KG1 (cell line): Measurements from ENCODE around the gene FAM13C.
"Not testable (repeated sequence)": the region's sequence is repeated elsewhere in the genome, so short reads cannot be mapped to it uniquely, and the experiment has no call there.

Experiments
- DNase-seq: peaks from one replicate; lab custom pipeline; 2025; lab: John Stamatoyannopoulos, UW

The FAM13C gene

DNA sequence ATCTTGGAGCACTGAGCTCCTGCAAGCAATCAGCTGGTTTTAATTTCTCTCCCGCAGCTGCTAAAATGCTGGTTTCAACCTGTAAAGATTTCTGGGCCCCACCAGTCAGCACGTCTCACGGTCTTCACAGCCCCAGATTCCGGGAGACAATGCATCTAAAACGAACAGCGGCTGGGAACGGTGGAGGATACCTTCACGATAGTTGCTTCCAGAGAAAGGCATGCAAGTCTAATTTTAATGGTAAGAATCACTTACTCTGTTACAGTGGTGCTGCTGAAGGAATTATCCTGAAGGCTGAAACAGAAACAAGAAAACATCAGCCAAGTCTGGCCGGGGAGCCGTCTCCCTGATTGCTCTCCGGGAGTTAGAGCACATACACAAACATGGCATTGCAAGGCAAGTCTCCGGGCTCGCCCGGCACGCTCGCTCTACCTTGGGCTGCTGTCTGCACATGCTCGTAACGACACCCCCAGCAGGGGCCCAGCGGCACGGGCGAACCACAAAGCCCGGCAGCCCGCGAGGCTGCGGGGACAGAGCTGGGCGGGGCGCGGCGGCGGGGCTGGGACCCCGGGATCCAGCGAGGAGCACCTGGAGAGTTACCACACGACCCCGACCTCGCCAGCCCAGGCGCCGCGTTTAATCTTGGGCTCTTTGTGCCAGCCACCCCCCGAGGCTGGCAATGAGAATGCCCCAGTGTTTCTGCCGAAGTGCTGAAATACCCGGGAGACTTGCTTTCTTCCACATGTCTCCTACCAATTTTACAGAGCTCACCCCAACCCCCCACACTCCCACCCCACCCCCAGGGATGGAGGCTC lies at the start of gene FAM13C:
Gene FAM13C, minus strand, starts transcription at position 406 of the 815 bp plus-strand sequence. Its CDS starts 89 bp downstream, at position 317.
- no peak for DNase-seq

DNA sequence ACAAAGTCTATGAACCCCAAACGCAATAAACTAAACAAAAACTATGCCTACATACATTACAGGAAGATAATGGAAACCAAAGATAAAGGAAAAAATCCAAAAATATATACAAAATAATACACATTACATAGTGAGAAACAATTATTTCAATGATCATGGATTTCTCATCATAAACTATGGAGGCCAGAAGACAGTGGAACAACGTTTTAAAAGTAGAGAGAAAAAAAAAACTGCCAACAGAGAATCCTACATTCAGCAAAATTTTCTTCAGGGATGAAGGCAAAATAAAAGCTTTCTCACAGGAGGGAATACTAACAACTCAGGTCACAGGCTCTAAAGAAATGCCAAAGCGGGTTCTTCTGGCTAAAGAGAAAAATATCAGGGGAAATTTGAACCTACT lies 42.9 kb upstream of the FAM13C start:
- DNase-seq: no peak

DNA sequence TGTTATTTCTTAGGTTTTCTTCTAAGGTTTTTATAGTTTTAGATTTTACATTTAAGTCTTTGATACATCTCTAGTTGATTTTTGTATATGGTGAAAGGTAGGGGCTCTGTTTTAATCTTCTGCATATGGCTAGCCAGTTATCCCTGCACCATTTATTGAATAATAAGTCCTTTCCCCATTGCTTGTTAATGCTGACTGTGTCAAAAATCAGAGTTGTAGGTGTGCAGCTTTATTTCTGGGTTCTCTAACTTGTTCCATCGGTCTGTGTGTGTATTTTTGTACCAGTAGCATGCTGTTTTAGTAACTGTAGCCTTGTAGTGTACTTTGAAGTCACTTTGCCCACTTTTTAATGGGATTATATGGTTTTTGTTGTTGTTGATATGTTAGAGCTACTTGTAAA lies 37.9 kb upstream of the FAM13C start:
- DNase-seq: no peak

DNA sequence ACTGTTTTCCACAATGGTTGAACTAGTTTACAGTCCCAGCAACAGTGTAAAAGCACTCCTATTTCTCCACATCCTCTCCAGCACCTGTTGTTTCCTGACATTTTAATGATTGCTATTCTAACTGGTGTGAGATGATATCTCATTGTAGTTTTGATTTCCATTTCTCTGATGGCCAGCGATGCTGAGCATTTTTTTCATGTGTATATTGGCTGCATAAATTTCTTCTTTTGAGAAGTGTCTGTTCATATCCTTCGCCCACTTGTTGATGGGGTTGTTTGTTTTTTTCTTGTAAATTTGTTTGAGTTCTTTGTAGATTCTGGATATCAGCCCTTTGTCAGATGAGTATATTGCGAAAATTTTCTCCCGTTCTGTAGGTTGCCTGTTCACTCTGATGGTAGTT lies 37.0 kb upstream of the FAM13C start:
- DNase-seq: not testable (repeated sequence)

DNA sequence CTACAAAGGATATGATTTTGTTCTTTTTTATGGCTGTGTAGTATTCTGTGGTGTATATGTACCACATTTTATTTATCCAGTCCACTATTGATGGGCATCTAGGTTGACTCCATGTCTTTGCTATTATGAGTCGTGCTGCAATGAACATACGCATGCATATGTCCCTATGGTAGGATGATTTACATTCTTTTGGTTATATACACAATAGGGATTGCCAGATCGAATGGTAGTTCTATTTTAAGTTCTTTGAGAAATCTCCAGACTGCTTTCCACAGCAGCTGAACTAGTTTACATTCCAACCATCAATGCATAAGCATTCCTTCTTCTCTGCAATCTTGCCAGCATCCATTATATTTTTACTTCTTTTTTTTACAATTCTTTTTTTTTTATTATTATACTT lies 35.6 kb upstream of the FAM13C start:
- DNase-seq: no peak

DNA sequence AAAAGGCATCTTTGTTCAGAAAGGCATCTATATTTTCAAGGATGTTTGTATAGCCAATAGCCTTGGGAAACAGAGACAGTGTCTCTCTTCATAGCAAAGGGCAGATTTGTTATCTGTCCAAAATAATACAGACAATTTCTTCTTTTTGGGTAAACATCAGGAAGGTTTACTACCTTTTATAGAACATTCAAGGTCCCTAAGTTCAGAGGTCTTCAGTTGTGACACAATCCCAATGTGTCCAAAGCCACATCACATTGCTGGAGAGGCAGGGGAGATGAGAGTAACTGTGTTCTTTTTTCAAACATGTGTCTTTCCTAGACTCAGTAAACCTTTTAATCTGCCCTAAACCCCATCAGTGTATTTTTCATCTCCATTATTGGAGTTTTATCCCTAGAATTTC lies 33.6 kb upstream of the FAM13C start:
- no peak for DNase-seq

DNA sequence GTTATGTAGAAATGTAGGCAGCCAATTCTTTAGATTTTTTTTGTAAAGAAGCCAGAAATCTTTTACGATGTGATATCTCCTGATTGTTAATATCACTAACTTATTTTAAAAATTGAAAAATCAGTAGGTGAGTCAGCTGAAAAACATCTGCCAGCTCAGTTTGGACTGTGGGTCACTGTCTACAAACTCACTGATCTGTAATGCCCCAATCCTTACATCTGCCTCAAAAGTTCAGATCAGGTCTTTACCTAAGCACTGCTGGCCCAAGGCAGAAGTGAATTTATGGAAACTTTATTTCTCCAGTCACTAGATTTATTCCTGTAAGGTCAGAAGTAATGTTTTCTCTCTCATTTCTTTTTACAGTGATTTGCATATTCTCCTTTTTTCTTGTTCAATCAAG lies 31.0 kb upstream of the FAM13C start:
- no peak for DNase-seq

DNA sequence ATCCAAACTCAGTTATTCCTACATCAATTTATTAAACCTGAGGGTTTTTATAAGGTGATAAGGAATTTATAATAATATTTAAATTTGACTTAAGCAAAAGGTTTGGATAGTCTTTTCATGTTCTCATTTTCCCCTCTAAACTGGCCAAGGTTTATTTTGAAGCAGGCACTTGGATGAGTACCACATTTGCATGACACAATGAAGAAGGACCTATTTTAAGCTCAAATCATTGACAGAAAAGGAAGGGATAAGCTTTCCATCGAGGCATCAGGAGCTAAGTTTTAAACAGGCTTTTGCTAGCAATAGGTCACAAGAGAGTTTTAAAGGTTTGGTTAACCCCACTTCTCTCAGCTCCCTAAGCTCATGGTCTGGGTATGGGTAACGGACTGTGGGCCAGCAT lies 28.7 kb upstream of the FAM13C start:
- DNase-seq: no peak

DNA sequence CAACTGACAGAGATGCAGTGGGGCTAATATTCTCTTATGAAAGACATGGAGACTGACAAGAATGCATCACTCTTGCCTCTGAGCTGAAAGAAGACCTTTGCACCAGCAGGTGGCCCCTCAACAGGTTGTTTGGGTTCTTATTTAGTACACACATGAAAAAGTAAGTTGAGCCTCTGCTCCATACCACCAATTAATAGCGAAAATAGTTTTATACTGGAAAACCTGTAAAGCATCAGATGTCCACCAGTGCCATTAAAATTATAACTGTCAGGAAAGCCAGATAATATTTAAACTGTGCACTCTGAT lies 26.3 kb upstream of the FAM13C start:
- no peak for DNase-seq

DNA sequence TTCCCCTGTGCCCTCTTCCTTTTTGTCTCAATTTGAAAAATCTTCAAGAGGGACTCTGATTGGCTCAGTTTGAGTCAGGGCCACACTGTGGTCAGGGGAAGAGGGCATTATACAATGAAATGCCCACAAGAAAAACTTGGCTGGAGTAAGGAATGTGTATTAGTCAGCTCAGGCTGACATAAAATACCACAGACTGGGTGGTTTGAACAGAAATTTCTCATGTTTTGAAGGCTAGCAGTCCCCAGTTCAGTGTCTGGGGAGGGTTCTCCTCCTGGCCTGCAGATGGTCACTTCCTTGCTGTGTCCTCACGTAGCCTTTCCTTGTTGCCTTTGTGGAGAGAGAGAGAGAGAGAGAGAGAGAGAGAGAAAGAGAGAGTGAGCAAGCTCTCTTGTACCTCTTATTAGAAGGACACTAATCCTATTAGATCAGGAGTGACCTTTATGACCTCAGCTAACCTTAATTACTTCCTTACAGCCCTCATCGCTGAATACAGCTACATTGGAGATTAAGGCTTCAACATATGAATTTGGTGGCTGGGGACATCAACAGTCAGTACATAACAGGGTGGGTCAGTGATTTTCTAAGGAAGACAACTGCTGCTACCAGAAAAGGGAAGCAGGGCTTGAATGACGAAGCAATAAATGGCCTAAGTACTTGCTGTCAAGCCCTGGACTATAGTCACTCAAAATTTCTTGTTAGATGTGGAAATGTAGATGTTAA lies 25.8 kb upstream of the FAM13C start:
- no peak for DNase-seq

DNA sequence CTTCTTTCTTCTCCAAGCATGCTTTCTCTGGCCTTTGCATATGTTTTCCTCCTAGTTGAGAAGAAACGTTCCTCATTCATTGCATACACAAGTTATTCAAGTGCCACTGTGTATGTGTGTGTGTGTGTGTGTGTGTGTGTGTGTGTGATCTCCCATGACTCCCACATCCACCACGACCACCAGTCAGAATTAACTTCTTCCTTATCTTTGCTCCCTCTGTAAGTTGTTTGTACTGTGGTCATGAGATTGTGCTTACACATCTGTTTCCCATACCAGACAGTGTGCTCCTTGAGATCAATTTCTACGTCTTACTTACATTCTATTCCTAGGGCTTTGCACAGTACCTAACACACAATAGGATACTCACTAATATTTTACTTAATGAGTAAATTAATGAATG lies 22.4 kb upstream of the FAM13C start:
- no peak for DNase-seq

DNA sequence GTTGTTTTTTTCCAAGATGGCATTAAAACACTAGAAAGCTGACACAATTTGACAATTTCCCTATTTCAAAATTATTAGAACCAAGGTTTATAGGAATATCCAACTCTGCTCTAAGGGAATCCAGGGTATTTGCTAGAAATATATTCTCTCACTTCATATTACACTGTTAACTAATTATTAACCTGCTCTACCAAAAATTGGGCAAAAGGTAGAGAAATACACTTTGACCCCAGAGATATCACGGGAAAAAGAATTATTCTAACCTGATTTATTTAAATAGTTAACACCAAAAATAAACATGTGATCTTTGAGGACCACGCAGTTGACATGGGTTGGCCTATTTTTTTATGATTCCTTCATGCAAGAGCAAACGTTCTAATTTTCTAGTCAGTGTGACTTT lies 21.6 kb upstream of the FAM13C start:
- DNase-seq: no peak

DNA sequence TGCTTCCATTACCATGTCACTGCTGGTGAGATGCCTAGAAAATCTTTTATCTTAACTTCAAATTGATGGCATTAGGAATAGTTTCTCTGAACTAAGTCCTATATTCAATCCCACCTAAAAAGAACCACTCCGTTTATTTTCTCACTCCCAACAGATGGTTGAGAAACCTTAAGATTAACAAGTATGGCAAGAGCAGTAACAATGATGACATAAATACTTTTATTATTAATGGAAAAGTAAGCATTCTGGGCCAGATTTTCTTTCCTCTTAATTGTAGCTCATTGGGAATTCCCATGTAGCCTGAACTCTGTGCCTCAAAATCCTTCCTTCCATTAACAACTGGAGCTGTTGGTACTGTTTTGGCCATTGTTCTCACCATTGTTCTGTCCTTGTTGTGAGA lies 21.1 kb upstream of the FAM13C start:
- DNase-seq: no peak

DNA sequence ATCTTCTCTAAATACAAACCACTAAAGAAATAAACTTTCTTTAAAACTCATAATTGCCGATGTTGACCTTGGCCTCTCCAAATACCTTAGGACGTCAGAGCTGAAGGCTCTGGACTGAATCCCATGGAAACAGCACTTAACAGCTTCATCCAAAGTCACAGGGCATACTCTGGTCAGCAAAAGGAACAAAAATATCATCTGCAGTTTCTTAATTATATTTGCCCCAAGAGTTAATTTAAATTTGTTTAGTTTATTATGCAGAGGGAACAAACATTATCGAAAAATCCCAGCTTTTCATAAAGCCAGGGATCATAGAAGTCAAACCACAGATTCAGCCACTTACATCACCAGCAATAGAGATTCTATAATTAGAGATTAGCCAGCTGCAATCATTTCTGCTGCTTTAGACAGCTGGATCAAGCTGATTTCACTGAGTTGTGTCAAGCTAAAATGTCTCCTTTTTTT lies 20.5 kb upstream of the FAM13C start:
- no peak for DNase-seq

DNA sequence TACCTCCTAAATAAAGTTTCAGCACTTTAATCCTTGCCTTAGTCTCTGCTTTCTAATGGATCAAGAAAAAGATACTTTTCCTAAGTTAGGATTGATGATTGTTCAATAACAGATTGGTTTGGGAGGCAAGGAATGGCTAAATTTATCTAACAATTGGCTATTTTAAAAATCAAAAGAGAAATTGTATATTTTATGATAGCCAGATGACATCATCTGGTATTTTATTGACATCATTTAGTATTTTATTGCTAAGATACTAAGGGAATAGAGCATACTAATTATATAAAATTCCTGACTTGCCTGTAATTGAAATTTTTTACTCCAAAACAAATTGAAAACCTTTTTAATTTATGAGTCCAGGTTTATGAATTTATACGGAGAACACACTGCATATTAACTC lies 19.3 kb upstream of the FAM13C start:
- DNase-seq: no peak

DNA sequence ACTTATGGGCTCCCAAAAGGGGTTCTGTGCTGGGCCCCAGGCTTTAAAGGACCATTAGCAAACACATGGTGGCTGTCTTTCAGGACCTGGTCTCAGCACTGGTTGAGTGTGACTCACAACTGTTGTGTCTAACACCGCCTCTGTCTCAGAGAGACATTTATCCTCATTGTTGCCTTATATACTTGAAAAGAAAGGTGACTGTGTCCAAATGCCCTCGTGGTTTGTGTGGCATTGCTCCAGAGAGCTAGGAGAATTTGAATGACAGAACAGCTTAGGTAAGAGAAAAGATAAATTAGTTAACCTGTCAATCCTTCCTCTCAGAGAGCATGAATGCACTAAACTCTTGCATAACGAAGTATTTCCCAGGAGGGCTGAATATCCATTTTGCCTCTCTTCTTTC lies 14.5 kb upstream of the FAM13C start:
- no peak for DNase-seq

DNA sequence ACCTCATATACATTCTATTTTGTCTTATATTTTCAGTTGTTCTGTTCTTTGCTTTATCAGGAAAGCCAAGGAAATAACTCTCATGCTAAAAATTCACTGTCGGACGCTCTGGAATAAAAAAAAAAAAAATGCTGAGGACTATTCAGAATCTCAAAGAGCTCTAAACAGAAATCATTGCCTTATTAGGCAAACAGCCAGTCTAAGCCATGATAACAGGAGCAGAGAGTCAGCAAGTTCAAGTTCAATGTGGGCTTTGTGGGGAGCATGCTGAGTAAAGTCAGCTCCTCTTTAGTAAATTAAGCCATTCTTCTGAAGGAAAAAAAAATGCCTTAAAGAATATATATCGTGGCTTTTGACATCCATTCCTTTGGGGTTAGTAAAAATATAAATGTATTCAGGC lies 13.6 kb upstream of the FAM13C start:
- DNase-seq: no peak

DNA sequence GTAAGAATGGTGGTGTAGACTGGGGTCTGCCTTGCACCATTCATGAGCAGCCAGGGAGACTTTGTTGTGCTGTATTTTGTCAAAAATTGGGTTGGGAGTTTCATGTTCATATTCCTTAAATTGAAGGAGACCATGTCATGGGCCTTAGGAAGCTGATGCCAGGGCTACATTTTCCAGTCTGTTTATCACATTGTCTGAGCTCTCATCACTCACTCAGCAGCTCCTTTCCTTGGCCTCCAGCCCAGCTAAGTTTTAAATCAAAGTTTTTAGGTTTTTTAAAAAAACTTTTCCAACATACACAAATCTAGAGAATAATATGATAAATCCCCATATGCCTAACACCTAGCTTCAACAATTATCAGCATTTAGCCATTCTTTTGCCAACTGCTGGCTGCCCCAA lies 12.6 kb upstream of the FAM13C start:
- DNase-seq: no peak

DNA sequence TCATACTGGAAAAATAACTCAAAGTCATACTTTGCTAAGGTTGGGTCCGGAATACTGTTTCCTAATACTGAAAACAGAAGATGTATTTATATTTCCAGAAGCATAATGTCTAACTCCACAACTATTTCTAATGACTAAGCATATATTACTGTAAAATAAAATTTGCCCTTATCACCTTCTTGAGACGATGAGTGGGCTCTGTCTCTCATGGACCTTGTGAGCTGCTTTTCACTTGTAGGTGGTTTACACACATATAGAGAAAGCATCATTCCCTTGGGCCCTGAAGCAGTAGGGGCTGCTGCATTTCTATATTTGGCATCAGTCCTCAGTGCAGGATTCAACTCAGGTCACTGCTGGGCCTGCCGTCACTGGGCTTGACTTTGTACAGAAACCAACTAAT lies 10.7 kb upstream of the FAM13C start:
- DNase-seq: no peak

DNA sequence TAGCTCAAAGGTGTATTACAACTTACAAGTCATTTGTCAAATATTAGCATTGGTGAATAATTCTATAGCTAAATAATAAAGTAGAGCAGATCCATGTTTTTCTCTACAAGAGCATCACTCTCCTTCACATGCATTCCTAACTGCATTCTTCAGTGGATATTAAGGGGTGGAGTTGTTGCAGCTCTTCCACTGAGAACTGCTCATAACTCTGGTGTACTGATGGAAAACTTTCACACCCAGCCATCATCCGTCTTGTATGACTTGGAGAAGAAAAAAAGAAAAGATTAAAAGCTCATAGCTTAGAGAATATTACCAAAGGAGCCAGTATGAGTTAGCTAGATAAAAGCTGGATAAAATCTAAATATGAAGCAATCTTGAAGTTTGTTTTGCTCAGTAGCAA lies 10.2 kb upstream of the FAM13C start:
- DNase-seq: no peak

DNA sequence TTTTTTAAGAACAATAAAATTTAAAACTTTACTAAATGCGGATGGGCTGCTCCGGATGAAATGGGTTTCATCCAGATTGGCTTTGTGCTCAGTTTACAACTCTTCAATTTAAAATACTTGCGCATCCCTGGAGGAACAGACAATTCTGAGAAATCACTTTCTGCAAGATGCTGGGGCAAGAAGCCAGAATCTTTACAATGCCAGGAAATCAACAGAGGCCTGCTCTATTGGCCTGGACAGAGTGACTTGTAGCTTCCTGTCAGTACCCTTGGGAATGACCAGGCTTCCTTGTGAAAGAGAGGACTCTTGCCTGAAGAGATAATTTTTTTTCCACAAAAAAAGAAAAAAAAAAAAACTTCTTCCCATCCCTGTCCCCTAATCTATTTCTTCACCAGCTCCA lies 3.9 kb upstream of the FAM13C start:
- no peak for DNase-seq

DNA sequence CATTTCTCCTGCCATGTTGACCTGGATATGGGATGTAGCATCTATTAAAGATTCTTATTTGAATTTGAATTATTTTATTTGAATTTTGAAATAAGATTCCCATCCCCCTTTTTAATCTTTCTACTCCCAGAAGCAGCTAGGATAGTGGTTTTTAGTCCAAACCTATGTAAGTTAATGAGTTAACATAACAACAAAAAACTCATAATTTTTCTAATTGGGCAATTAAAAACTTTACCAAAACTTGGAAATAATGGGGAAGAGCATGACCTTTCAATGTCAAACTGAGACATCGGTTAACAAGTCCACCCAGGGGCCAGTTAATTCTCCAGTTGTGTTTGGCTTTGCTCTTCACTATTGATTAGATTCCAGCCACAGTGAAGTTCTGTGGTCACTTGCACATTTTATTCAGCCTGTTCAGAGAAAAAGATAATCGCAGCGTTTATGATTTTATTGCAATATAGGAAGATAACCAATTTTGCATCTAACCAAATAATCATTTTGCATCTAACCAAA lies 1.2 kb upstream of the FAM13C start:
- no peak for DNase-seq

DNA sequence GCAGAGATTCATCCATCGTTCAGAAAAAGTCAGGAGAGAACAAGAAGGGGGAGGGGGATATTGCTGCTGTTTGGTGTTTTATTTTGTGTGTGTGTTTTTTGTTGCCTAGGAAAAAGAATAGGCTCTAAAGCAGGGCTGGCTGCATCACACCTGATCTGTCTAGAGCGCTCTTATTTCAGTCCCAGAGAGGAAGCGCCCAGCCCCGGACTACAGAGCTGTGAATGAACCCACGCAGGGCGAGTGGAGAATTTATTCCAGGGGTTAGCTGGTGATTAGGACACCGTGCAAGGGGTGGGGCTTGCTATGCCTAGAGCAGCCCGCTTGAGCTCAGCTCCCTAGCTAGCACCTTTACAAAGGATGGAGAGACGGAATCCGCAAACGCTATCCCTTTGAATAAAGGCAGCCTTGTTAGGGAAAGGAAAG lies 621 bp upstream of the FAM13C start:
- DNase-seq: no peak
